H9 (cell line): Measurements from ENCODE around the gene TMEM135. TPM values are rescaled to one million over a fixed set of nuclear protein-coding genes. Genes with fewer than 3 reads are reported as not detected.

Experiments used
- DNase-seq: peaks from one replicate; pipeline ENCODE4 v3.0.0-alpha.2; 2017
- H2AFZ ChIP-seq: one replicate; pipeline ENCODE4 v1.6.1; 2013; ENCODE audit warnings: mild to moderate bottlenecking, low read length, control low read depth, moderate library complexity
- H2AK5ac ChIP-seq: 2 replicates; pipeline ENCODE4 v1.6.1; 2013; ENCODE audit warnings: low read length, control low read depth, mixed read lengths; ENCODE audit not compliant: insufficient read length
- H2BK120ac ChIP-seq: one replicate; pipeline ENCODE4 v1.6.1; 2013; ENCODE audit warnings: low read depth, mild to moderate bottlenecking, low read length, control low read depth, inconsistent platforms; ENCODE audit not compliant: poor library complexity, severe bottlenecking
- H2BK12ac ChIP-seq: 2 replicates; pipeline ENCODE4 v1.6.1; 2013; ENCODE audit warnings: low read length, control low read depth, mixed read lengths, low read depth; ENCODE audit not compliant: insufficient read length
- H2BK15ac ChIP-seq: 2 replicates; pipeline ENCODE4 v1.6.1; 2013; ENCODE audit warnings: low read depth, low read length, control low read depth
- H2BK20ac ChIP-seq: one replicate; pipeline ENCODE4 v1.6.1; 2013; ENCODE audit warnings: low read depth, mild to moderate bottlenecking, low read length, control low read depth, inconsistent platforms; ENCODE audit not compliant: poor library complexity, severe bottlenecking
- H2BK5ac ChIP-seq: 2 replicates; pipeline ENCODE4 v1.6.1; 2013; ENCODE audit warnings: low read length, control low read depth, mixed read lengths; ENCODE audit not compliant: insufficient read length
- H3K14ac ChIP-seq: 2 replicates; pipeline ENCODE4 v1.6.1; 2013; ENCODE audit warnings: low read length, control low read depth; ENCODE audit not compliant: insufficient read depth
- H3K18ac ChIP-seq: 2 replicates; pipeline ENCODE4 v1.6.1; 2013; ENCODE audit warnings: low read depth, mild to moderate bottlenecking, mixed read lengths, low read length, control low read depth; ENCODE audit not compliant: insufficient read length
- H3K23ac ChIP-seq: 2 replicates; pipeline ENCODE4 v1.6.1; 2013; ENCODE audit warnings: low read length, control low read depth, mixed read lengths, low read depth; ENCODE audit not compliant: insufficient read length
- H3K23me2 ChIP-seq: 2 replicates; pipeline ENCODE4 v1.6.1; 2013; ENCODE audit warnings: low read depth, mild to moderate bottlenecking, mixed read lengths, low read length, control low read depth; ENCODE audit not compliant: insufficient read length, poor library complexity, severe bottlenecking
- H3K27ac ChIP-seq: 2 replicates; pipeline ENCODE4 v1.5.1; 2013; ENCODE audit warnings: low read length, control low read depth, mixed read lengths, low read depth; ENCODE audit not compliant: insufficient read length
- H3K27me3 ChIP-seq: 2 replicates; pipeline ENCODE4 v1.6.1; 2013; ENCODE audit warnings: low read length, control low read depth, inconsistent platforms; ENCODE audit not compliant: insufficient read depth
- H3K4ac ChIP-seq: 2 replicates; pipeline ENCODE4 v1.6.1; 2013; ENCODE audit warnings: low read depth, mild to moderate bottlenecking, control low read depth, inconsistent platforms, low read length, moderate library complexity
- H3K4me1 ChIP-seq: 2 replicates; pipeline ENCODE4 v1.6.1; 2013; ENCODE audit warnings: low read length, control low read depth, inconsistent platforms; ENCODE audit not compliant: insufficient read depth
- H3K4me2 ChIP-seq: 2 replicates; pipeline ENCODE4 v1.6.1; 2013; ENCODE audit warnings: low read length, control low read depth, mixed read lengths; ENCODE audit not compliant: insufficient read length, insufficient read depth
- H3K56ac ChIP-seq: 2 replicates; pipeline ENCODE4 v1.6.1; 2013; ENCODE audit warnings: low read depth, mild to moderate bottlenecking, mixed read lengths, low read length, control low read depth; ENCODE audit not compliant: insufficient read length
- H3K79me1 ChIP-seq: 2 replicates; pipeline ENCODE4 v1.6.1; 2013; ENCODE audit warnings: low read depth, mild to moderate bottlenecking, moderate library complexity, low read length, control low read depth, inconsistent platforms; ENCODE audit not compliant: insufficient read depth, poor library complexity, severe bottlenecking
- H3K79me2 ChIP-seq: 2 replicates; pipeline ENCODE4 v1.6.1; 2013; ENCODE audit warnings: low read length, control low read depth, inconsistent platforms; ENCODE audit not compliant: insufficient read depth
- H3K9ac ChIP-seq: 2 replicates; pipeline ENCODE4 v1.6.1; 2013; ENCODE audit warnings: low read length, control low read depth, mixed read lengths; ENCODE audit not compliant: insufficient read length; ENCODE audit errors: extremely low read depth
- H3K9me3 ChIP-seq: one replicate; pipeline ENCODE4 v1.6.1; 2013; ENCODE audit warnings: low read depth, low read length, inconsistent platforms; ENCODE audit not compliant: control insufficient read depth
- H3T11ph ChIP-seq: one replicate; pipeline ENCODE4 v1.6.1; 2013; ENCODE audit warnings: mild to moderate bottlenecking, low read length, control low read depth, inconsistent platforms
- H4K20me1 ChIP-seq: one replicate; pipeline ENCODE4 v1.6.1; 2013; ENCODE audit not compliant: control insufficient read depth, insufficient read length, insufficient read depth
- H4K5ac ChIP-seq: 2 replicates; pipeline ENCODE4 v1.6.1; 2013; ENCODE audit warnings: low read depth, mild to moderate bottlenecking, mixed read lengths, low read length, control low read depth; ENCODE audit not compliant: insufficient read length
- H4K8ac ChIP-seq: replicated peaks from 2 replicates; pipeline ENCODE4 v1.6.1; 2013; ENCODE audit warnings: low read length, control low read depth, mixed read lengths, low read depth; ENCODE audit not compliant: insufficient read length
- H4K91ac ChIP-seq: 2 replicates; pipeline ENCODE4 v1.6.1; 2013; ENCODE audit warnings: low read depth, mild to moderate bottlenecking, moderate library complexity, mixed read lengths, low read length, control low read depth; ENCODE audit not compliant: insufficient read length
- H3K27ac Mint-ChIP-seq, 3 experiments: 2 replicates in 2 of 3; 3 replicates in 1 of 3; pipeline ENCODE4 v1.8.0; 2020 to 2021; ENCODE audit warnings: mixed read lengths in 3 of 3, mild to moderate bottlenecking in 1 of 3, moderate library complexity in 1 of 3
- H3K27me3 Mint-ChIP-seq: 2 replicates; pipeline ENCODE4 v1.8.0; 2021; ENCODE audit warnings: low read depth, mild to moderate bottlenecking, moderate library complexity, mixed read lengths
- H3K36me3 Mint-ChIP-seq, 3 experiments: 2 replicates in 2 of 3; 3 replicates in 1 of 3; pipeline ENCODE4 v1.8.0; 2020 to 2021; ENCODE audit warnings: low read depth in 3 of 3, mixed read lengths in 3 of 3; ENCODE audit not compliant: insufficient read depth in 1 of 3
- H3K4me1 Mint-ChIP-seq, 2 experiments: 2 replicates each; pipeline ENCODE4 v1.8.0; 2020; ENCODE audit warnings: mixed read lengths in 2 of 2
- H3K4me3 Mint-ChIP-seq, 2 experiments: 2 replicates in 1 of 2; 3 replicates in 1 of 2; pipeline ENCODE4 v1.8.0; 2020 to 2021; ENCODE audit warnings: mild to moderate bottlenecking in 2 of 2, mixed read lengths in 2 of 2, moderate library complexity in 1 of 2
- H3K9me3 Mint-ChIP-seq, 2 experiments: 2 replicates in 1 of 2; 3 replicates in 1 of 2; pipeline ENCODE4 v1.8.0; 2020; ENCODE audit warnings: mild to moderate bottlenecking in 2 of 2, mixed read lengths in 2 of 2, moderate library complexity in 1 of 2
- WGBS: extraction: QIAGEN DNeasy Blood & Tissue Kit; methylation state at CpG from one replicate; pipeline ENCODE4 v1.1.7; 2013; ENCODE audit warnings: missing lambda C conversion rate, low lambda C conversion rate, mixed read lengths; ENCODE audit not compliant: insufficient read length; ENCODE audit errors: extremely low coverage; 5-methylcytosine and 5-hydroxymethylcytosine counted together
- total RNA-seq: library from RNA; stranded (reverse); gene quantifications from 2 replicates; pipeline ENCODE4 v1.2.1, GENCODE V29; 2021
- TF ChIP-seq, protein P1 (sequence below): fragments of 200-600 bp; sonication (generic); conservative IDR thresholded peaks from 3 replicates; pipeline ENCODE4 v1.8.0; 2021; ENCODE audit warnings: antibody characterized with exemption, mild to moderate bottlenecking

TMEM135 gene
- total RNA-seq, 1 experiment from 2014 or later: 25.2 TPM

DNA sequence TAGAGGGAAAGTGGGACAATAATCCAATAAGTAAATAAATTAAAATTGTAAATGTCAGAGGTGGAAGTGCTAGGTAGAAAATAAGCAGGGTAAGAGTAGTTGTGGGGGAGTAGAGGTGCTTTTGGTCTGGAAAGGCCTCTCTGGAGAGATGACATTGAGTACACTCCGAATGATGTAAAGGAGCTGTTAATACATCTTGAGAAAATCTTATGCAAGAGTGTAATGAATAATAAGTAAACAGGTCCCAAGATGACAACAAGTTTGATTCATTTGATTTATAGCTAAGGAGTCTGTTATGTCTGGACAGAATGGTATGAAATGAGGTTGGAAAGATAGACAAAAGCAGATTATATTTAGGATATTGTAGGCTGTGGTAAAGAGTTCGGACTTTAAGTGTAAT, 87.5 kb downstream of the TMEM135 start:
- Histone ChIP-seq H4K20me1 (no peaks in the 10 kb centered on the region), H2AFZ (no peak overlapping the region), H3K4ac (no peak overlapping the region), H2AK5ac (no peak overlapping the region), H3K27ac (no peak overlapping the region), H2BK12ac (no peak overlapping the region), H3K79me1 (no peaks in the 10 kb centered on the region), H3K14ac (no peak overlapping the region), H4K91ac (no peak overlapping the region), H2BK5ac (no peak overlapping the region), H4K8ac (no peak overlapping the region), H4K5ac (no peak overlapping the region), H2BK120ac (no peak overlapping the region), H2BK15ac (no peak overlapping the region), H3K9me3 (no peaks in the 10 kb centered on the region), H3K4me2 (no peak overlapping the region), H3K79me2 (no peaks in the 10 kb centered on the region), H2BK20ac (no peak overlapping the region), H3K18ac (no peak overlapping the region), H3K23ac (no peak overlapping the region), H3K4me1 (no peaks in the 10 kb centered on the region), H3K27me3 (no peaks in the 10 kb centered on the region), H3K23me2 (no peaks in the 10 kb centered on the region), H3T11ph (no peak overlapping the region), H3K9ac (no peak overlapping the region), H3K56ac (no peak overlapping the region)
- Mint-ChIP-seq H3K27ac (no peak overlapping the region), H3K36me3 (no peaks in the 10 kb centered on the region; a peak in 1 of 7 replicates), H3K4me3 (no peak overlapping the region), H3K9me3 (peaks cover 2 to 3% of the 10 kb centered on the region in 2 experiments; a peak in 2 of 5 replicates), H3K4me1 (no peaks in the 10 kb centered on the region), H3K27me3 (no peaks in the 10 kb centered on the region)
- DNase-seq: no peak
- no CpG with 5 or more reads among the region's 2 CpGs for WGBS
- TF ChIP-seq, protein P1, sequence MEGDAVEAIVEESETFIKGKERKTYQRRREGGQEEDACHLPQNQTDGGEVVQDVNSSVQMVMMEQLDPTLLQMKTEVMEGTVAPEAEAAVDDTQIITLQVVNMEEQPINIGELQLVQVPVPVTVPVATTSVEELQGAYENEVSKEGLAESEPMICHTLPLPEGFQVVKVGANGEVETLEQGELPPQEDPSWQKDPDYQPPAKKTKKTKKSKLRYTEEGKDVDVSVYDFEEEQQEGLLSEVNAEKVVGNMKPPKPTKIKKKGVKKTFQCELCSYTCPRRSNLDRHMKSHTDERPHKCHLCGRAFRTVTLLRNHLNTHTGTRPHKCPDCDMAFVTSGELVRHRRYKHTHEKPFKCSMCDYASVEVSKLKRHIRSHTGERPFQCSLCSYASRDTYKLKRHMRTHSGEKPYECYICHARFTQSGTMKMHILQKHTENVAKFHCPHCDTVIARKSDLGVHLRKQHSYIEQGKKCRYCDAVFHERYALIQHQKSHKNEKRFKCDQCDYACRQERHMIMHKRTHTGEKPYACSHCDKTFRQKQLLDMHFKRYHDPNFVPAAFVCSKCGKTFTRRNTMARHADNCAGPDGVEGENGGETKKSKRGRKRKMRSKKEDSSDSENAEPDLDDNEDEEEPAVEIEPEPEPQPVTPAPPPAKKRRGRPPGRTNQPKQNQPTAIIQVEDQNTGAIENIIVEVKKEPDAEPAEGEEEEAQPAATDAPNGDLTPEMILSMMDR: no peak
